RWPE2 (cell line): ENCODE data around the gene MGAT4B.

Source experiments
- ATAC-seq: fragments of 200-7000 bp; cut with Tn5 transposase; 3 replicates; pipeline ENCODE4 v1.9.1; 2021; ENCODE audit warnings: low read depth
- DNase-seq: peaks from one replicate; pipeline ENCODE4 v3.0.0-alpha.2; 2020; ENCODE audit warnings: low spot score
- H3K27ac ChIP-seq: fragments of 450-650 bp; 2 replicates; pipeline ENCODE4 v1.5.1; 2017; ENCODE audit warnings: mild to moderate bottlenecking; ENCODE audit not compliant: poor library complexity, severe bottlenecking
- H3K27me3 ChIP-seq: fragments of 250-450 bp; sonication (Bioruptor Pico); 2 replicates; pipeline ENCODE4 v1.5.1; 2021; ENCODE audit warnings: mild to moderate bottlenecking, moderate library complexity; ENCODE audit not compliant: insufficient read depth, poor library complexity, severe bottlenecking
- H3K36me3 ChIP-seq: fragments of 250-450 bp; sonication (Bioruptor Pico); 2 replicates; pipeline ENCODE4 v1.5.1; 2020; ENCODE audit warnings: low read depth, mild to moderate bottlenecking, moderate library complexity
- H3K4me1 ChIP-seq: fragments of 250-450 bp; sonication (Bioruptor Pico); 2 replicates; pipeline ENCODE4 v1.5.1; 2021; ENCODE audit warnings: mild to moderate bottlenecking, moderate library complexity; ENCODE audit not compliant: insufficient read depth, poor library complexity, severe bottlenecking
- H3K4me3 ChIP-seq: fragments of 250-450 bp; sonication (Bioruptor Pico); 2 replicates; pipeline ENCODE4 v1.5.1; 2021; ENCODE audit warnings: mild to moderate bottlenecking, moderate library complexity; ENCODE audit not compliant: severe bottlenecking
- H3K9me3 ChIP-seq: fragments of 250-450 bp; sonication (Bioruptor Pico); 2 replicates; pipeline ENCODE4 v1.5.1; 2021; ENCODE audit warnings: mild to moderate bottlenecking, moderate library complexity; ENCODE audit not compliant: severe bottlenecking
- TF ChIP-seq, protein P1 (sequence below): fragments of 450-650 bp; IDR thresholded peaks from one replicate; pipeline ENCODE4 v1.5.1; 2017; ENCODE audit warnings: mild to moderate bottlenecking, moderate library complexity; ENCODE audit not compliant: poor library complexity, severe bottlenecking

MGAT4B gene

DNA sequence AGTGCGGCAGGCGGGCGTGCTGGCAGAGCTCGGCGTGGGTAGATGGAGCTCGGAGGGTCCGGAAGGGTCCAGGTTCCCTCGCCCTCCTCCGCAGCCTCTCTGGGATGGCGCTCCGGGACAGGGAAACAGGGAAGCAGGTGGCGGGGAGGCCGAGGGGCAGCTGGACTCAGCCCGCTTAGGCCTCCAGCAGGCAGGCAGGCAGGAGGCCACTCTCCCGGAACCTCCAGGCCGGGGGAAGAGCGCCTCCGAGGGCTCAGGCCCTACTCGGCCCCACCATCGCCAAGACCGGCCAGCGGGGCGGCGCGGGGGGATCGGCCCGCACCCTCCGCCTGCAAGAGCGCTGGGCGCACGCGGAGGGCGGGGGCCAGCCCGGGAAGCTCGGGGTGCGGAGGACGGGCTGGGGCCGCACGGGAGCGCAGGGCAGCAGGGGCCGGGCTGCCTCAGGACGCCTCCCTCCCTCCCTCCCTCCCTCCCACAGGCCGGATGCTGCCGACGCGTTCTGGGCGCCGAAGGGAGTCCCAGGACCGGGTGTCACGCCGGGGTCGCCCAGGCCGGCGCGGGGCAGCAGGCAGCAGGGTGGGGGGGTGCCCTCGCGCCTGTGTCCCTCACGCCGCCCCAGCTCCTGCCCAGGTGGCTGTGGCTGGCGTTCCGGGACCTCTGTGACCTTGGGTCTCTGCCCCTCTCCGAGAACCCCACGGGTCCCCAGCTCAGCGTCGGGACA is 977 bp downstream of the MGAT4B start:
- H3K4me3 ChIP-seq, result peak overlapping the region; percentile 75
- peak overlapping the region; percentile 83 for H3K27ac ChIP-seq
- TF ChIP-seq, protein P1, sequence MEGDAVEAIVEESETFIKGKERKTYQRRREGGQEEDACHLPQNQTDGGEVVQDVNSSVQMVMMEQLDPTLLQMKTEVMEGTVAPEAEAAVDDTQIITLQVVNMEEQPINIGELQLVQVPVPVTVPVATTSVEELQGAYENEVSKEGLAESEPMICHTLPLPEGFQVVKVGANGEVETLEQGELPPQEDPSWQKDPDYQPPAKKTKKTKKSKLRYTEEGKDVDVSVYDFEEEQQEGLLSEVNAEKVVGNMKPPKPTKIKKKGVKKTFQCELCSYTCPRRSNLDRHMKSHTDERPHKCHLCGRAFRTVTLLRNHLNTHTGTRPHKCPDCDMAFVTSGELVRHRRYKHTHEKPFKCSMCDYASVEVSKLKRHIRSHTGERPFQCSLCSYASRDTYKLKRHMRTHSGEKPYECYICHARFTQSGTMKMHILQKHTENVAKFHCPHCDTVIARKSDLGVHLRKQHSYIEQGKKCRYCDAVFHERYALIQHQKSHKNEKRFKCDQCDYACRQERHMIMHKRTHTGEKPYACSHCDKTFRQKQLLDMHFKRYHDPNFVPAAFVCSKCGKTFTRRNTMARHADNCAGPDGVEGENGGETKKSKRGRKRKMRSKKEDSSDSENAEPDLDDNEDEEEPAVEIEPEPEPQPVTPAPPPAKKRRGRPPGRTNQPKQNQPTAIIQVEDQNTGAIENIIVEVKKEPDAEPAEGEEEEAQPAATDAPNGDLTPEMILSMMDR, result no peak
- H3K4me1 ChIP-seq, result peaks cover 13% of the 10 kb centered on the region
- ATAC-seq (peak; percentile 45), DNase-seq (peak; percentile 78)
- peaks cover 19% of the 10 kb centered on the region for H3K36me3 ChIP-seq
- no peaks in the 10 kb centered on the region for H3K9me3 ChIP-seq
- no peaks in the 10 kb centered on the region for H3K27me3 ChIP-seq

DNA sequence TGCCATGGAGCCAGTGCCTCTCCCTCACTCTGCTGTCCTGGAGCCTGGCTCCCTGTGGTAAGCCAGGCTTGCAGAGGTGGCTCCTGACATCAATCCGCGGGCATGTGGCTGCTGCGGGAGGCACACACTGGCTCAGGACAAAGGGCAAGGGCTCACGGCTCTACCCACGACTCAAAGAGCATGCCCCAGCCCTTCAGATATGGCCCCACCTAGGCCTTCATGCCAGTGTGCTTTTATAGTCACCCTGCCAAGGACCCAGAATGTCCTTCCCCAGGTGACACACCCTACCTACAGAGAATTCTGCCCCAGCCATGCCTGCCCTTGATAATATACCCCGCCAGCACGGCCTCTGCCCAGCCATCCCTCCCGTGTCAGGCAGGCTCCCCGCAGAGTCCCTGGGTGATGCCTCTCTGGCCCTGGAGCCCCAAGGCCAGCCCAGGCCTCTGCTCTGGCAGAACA is 1.6 kb downstream of the MGAT4B start:
- DNase-seq (no peak), ATAC-seq (peak; percentile 7; the same call in 2 of the 3 replicates)
- Histone ChIP-seq H3K27ac (peak overlapping the region; percentile 83), H3K36me3 (peaks cover 17% of the 10 kb centered on the region), H3K9me3 (no peaks in the 10 kb centered on the region), H3K4me1 (peaks cover 13% of the 10 kb centered on the region), H3K4me3 (peak overlapping the region; percentile 75), H3K27me3 (no peaks in the 10 kb centered on the region)
- TF ChIP-seq, protein P1, result no peak

DNA sequence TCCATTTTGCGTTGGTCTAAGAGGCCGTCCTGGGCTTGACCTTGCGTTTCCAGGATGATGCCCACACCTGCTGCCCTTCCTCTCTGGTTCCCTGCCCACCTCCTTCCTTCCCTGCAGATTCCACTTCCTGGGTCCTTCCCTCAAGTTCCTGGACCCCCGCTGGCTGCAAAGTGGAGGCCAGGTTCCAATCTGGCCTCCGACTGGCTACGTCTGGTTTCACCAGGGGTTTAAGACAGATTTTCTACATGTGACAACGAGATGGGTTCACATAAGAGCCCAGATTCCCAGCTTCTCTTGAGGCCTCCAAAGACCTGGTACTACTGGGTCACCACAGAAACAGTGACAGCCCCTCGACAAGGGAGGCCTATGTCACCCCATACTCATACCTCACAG is 2.1 kb downstream of the MGAT4B start:
- peaks cover 22% of the 10 kb centered on the region for H3K36me3 ChIP-seq
- no peaks in the 10 kb centered on the region for H3K9me3 ChIP-seq
- ATAC-seq (no peak), DNase-seq (no peak)
- TF ChIP-seq, protein P1, result no peak
- peak overlapping the region; percentile 83 for H3K27ac ChIP-seq
- H3K4me3 ChIP-seq, result peak overlapping the region; percentile 75
- H3K4me1 ChIP-seq, result peaks cover 13% of the 10 kb centered on the region
- H3K27me3 ChIP-seq, result no peaks in the 10 kb centered on the region

DNA sequence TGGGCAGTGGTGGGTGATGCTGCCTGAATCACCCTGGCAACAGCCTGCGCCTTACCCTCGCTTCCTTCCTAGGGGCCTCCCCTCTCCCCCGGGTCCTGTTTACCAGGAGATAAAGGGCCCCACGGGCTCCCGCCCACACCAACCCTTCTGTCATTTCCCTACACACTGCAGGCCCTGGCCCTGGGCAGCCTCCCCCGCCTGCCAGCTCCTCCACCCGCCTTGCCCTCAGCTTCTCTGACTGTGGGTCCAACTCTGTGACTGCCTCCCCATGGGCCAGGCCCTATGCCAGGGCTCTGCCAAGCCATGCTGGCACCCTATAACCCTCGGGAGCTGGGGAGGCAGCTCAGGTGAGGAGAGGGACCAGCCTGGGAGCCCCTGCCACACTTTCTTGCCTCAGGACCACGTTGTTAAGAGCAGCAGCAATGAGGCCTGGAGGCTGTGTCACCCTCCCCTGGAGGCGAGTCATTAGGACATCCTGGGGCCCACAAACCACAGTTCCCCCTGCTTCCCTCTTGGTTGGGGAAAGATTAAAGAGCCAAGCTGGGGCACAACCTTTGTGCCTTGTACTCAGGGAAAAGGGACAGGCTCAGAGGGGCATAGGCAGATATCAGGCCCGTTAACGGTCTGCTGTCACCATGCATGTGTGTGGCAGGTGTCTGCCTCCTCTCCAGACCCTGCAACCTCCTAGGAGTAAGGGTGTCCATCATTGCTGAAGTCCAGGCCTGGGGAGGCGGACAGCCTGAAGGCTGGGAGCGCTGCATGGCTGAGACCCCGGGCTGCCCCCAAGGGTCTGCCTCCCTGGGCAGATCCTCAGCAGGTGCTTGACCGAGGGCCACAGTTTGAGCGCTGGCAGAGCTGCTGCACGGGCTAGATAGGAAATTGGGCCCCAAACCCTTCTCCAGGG is 2.8 kb downstream of the MGAT4B start:
- ATAC-seq, result no peak
- peak overlapping the region; percentile 83 for H3K27ac ChIP-seq
- H3K4me3 ChIP-seq, result no peak overlapping the region
- peaks cover 13% of the 10 kb centered on the region for H3K4me1 ChIP-seq
- H3K27me3 ChIP-seq, result no peaks in the 10 kb centered on the region
- no peaks in the 10 kb centered on the region for H3K9me3 ChIP-seq
- DNase-seq, result no peak
- TF ChIP-seq, protein P1, result no peak
- H3K36me3 ChIP-seq, result peaks cover 28% of the 10 kb centered on the region
